Iris pigment epithelial cell (primary cell): ENCODE results near the gene CCDC54.
"Not testable (repeated sequence)": the region's sequence is repeated elsewhere in the genome, so short reads cannot be mapped to it uniquely, and the experiment has no call there.

Experiments used
- DNase-seq: peaks from one replicate; pipeline ENCODE4 v3.0.0-alpha.2; 2011; ENCODE audit warnings: low read depth

Gene CCDC54

GRCh38 chr3:107377151-107377550 lies at the start of gene CCDC54:
CCDC54 (plus strand) TSS chr3:107377439; CDS start chr3:107377588, 149 bp downstream.
- DNase-seq, result no peak

DNA sequence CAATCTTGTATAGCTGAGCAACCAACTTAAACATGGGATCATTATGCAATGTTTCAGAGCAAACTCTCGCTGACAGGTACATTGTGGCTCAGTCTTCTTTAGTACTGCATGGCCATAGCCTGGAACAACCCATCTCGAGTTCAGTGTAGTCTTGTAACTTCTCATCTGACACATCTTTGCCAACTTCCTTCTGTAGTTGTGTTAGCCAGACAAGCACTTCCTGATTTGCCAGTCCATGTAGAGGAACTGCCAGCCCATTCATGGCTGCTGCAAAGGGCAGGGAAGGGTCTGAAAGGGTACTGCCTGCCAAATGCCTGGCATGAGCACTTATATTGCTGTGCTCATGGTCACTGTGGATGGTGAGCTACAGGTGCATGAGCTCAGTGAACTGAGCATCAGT lies 49.2 kb upstream of the CCDC54 start:
- DNase-seq, result no peak

DNA sequence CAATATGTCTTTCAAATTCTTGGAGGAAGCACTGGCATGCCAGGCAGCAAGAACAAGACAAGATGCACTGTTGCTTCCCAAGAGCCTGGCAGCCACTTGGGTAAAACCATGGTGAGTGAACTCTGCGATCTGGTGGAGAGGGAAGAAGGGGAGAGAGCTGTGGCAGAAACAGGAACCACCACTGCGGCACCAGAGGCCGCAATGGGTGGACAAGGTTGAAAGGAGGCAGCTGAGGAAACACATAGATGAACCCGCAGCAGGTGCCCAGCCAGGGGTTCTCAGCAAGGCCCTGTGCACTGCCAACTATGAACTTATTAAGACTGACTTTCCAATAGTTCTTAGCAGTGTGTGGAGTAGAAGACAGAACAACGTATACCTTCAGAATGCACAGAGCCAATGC lies 48.2 kb upstream of the CCDC54 start:
- DNase-seq, result no peak

- not testable (repeated sequence) for DNase-seq
Observed at GRCh38 chr3:107339690-107340089, 37.5 kb upstream of the CCDC54 start.

DNA sequence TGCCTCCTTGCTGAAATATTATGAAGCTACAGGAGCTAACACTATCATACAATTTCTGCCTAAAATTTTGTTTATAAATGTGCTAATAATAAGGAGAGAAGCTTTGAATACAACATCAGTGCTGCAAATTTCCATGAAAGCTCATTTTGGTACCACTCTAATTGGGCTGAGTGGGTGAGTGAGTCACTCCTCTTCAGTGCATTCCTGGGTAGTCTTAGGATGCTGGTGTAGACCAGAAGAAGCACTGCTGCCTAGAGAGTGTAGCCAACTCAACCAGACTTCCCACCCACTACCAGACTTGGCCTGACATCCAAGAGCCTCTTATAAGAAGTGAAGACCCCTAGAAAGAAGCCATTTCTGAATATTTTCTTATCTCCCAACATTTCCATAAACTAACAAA lies 32.5 kb upstream of the CCDC54 start:
- DNase-seq, result no peak

DNA sequence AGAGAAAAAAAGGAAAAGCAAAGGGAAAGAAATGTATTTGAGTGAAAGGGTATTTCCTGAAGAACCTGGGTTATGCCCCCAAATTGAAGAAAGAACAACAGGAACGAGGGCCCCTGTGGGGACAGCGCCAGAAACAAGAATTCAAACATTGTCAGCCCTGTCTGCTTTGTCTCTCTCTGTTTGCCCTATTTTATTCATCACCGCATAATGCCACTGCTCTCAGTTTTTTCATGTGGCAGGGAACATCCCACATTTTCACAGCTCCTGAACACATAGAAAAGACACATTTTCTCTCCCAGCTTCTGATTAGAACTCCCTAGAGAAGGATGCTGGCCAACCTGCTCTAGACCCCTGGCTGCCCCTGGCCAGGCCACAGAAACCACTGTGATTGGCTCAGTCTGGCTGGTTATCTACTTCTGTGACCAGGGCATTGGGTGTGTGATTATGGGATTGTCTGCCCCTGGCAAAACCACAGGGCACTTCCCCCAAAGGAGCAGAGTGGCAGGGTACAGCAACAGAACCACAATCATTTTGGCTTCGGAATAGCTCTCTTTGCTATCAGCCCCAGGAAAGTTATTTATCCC lies 31.3 kb upstream of the CCDC54 start:
- DNase-seq, result no peak

GRCh38 chr3:107346564-107346963 lies 30.7 kb upstream of the CCDC54 start:
- DNase-seq, result peak; percentile 6

DNA sequence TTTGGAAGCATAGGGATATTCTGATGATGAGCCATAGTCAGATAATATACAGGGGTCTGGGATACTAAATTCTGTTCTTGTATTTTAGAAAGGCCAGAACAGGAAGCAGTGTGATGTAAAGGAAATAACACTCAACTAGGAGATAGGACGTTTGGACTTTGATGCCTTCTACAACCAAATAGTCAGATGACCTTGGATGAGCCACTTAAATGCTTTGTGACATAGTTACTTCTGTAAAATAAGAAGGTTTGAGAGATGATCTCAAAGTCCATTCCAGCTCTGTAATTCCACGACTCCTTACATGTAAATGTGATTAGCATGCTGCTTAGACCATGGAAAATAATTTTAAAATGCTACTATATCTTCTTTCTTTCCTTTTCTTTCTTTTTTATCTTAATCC lies 29.5 kb upstream of the CCDC54 start:
- peak; percentile 31 for DNase-seq

GRCh38 chr3:107356706-107357105 lies 20.5 kb upstream of the CCDC54 start:
- DNase-seq, result no peak

DNA sequence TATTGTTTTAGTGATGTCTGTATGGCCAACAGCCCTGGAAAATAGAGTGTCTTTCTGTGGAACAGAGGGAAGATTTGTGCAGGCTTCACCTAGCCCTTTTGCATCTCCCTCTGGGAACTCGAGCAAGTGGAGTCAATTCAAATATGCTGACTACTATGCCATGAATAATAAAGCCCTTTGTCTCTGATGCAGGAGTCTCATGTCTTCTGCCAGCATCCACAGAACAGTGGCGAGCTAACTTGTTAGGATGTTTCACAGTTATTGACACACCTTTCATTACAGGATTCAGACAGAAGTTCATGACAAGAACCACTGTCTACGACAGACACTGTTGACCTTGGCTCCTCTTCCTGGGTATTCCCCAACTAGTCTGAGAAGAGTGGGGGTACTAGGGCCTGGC lies 15.6 kb upstream of the CCDC54 start:
- DNase-seq, result no peak

DNA sequence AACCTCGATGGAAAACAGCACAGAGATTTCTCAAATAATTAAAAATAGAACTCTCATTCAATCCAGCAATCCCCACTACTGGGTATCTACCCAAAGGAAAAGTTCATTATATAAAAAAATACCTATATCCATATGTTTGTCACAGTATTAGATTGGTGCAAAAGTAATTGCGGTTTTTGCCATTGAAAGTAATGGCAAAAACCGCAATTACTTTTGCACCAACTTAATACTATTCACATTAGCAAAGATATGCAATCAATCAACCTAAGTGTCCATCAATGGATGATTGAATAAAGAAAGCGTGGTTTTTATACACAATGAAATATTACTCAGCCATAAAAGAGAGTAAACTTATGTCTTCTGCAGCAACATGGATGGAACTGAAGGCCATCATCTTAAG lies 12.2 kb upstream of the CCDC54 start:
- no peak for DNase-seq

- DNase-seq, result peak; percentile 45
Observed at GRCh38 chr3:107366766-107367165, 10.5 kb upstream of the CCDC54 start.

- DNase-seq, result peak; percentile 88
Observed at GRCh38 chr3:107367353-107367752, 9.9 kb upstream of the CCDC54 start.

DNA sequence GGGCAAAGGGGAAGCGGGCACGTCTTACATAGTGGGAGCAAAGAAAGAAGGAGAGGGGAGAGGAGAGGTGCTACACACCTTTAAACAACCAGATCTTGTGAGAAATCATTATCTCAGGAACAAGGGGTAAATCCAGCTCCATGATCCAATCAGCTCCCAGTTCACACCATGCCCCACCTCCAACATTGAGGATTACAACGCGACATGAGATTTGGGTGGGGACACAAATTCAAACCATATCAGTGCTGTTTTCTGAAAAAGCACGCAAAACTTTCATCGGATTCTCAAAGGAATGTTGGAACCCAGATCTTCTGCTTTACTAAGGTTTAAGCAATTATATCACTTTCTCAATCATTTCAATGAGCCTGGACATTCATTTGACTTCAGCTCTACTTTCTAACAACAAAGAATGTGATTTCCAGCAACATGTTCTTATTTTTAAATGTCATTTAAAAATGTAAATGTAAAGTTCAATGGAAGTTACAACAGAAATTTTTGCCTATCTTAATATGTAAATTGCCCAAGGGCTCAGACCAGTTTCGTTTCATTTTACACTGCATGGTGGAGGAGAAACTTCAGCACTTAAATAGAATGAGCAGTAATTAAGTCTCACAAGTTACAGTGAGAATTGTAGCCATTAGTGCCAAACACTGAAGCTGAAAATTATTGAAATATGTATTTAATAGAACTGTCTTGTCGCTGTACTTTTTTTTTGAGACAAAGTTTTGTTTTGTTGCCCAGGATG lies 8.4 kb upstream of the CCDC54 start:
- DNase-seq, result no peak

GRCh38 chr3:107369791-107370190 lies 7.4 kb upstream of the CCDC54 start:
- no peak for DNase-seq

- no peak for DNase-seq
Observed at GRCh38 chr3:107370907-107371306, 6.3 kb upstream of the CCDC54 start.

GRCh38 chr3:107372506-107372905 lies 4.7 kb upstream of the CCDC54 start:
- DNase-seq, result no peak

DNA sequence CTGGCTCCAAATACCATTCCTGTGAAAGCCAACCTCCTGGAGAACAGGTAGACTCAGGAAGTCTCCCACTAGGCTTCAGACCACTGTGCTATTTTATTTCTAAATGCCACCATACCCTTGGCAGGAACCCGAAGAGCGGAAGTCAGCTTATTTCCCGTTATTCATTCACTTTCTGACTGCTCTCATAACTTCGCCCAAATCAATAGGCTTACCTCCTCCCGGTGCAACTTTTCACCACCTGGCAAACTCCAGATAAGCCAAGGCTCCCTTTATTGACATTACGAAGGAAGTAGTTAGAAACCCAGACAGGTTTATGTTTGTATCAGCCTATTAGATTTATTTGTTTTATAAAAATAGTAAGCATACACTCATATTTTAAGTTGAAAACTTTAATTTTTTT lies 3.3 kb upstream of the CCDC54 start:
- no peak for DNase-seq

DNA sequence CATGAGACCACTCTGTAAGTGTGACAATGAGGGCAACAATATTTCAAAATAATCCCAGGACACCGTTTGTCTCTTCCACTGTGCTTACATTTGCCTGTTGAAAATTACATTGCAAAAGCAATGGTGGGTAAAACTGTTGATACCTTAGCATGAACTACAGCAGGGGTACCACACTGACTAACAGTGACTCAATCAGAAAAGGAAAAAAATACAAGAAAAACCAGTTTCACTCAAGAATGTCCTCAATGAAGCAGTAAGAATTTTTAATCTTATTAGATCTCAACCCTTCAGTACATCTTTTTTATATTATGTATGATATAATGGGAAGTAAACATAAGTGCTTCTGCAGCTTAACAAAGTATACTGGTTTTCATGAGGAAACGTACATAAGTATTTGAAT lies 1.6 kb upstream of the CCDC54 start:
- no peak for DNase-seq

- no peak for DNase-seq
Observed at GRCh38 chr3:107382631-107383030, 5.4 kb downstream of the CCDC54 start.

- no peak for DNase-seq
Observed at GRCh38 chr3:107384428-107384827, 7.2 kb downstream of the CCDC54 start.

DNA sequence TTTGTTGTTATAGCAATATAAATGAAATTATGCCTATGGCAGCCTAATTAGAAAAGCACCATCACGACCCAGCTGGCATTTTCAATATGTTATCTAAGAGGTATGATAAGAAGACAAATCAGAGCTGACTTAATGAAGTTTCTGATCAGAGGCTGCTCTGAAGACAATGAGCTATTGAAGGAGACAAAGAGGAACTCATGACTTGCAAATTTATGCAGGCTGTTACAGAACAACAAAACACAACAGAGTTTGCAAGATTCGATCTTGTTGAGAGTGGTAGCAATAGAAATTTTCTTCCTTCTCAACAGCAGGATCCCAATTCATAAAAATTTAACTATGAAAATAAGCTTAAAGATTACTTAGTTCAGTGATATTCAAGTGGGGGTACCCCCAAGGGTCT lies 7.7 kb downstream of the CCDC54 start:
- no peak for DNase-seq

DNA sequence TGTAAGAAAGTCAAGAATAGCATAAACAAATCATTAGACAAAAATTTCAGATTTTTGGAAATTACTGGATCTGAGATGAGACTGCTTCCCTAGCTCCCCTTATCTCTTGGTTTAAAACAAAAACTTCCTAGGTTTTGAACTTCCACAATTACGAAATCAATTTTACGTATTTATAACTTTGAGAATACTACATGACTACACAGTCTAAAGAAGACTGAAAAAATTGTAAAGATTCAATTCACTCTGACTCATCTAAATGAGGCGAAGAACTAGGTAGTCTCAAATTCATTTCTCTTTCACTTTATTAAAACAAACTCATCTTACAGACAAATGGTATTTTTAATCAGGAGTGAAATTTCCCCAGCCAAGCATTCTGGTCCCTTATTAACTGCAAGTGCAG lies 10.3 kb downstream of the CCDC54 start:
- DNase-seq, result peak; percentile 75

- peak; percentile 80 for DNase-seq
Observed at GRCh38 chr3:107392549-107393165, 15.4 kb downstream of the CCDC54 start.
